H9 (cell line): Measurements from ENCODE around the gene CEP112. TPM values are rescaled to one million over a fixed set of nuclear protein-coding genes. Genes with fewer than 3 reads are reported as not detected.

ENCODE experiments used
- DNase-seq: peaks from one replicate; pipeline ENCODE4 v3.0.0-alpha.2; 2017
- H2AFZ ChIP-seq: one replicate; pipeline ENCODE4 v1.6.1; 2013; ENCODE audit warnings: mild to moderate bottlenecking, low read length, control low read depth, moderate library complexity
- H2AK5ac ChIP-seq: 2 replicates; pipeline ENCODE4 v1.6.1; 2013; ENCODE audit warnings: low read length, control low read depth, mixed read lengths; ENCODE audit not compliant: insufficient read length
- H2BK120ac ChIP-seq: one replicate; pipeline ENCODE4 v1.6.1; 2013; ENCODE audit warnings: low read depth, mild to moderate bottlenecking, low read length, control low read depth, inconsistent platforms; ENCODE audit not compliant: poor library complexity, severe bottlenecking
- H2BK12ac ChIP-seq: 2 replicates; pipeline ENCODE4 v1.6.1; 2013; ENCODE audit warnings: low read length, control low read depth, mixed read lengths, low read depth; ENCODE audit not compliant: insufficient read length
- H2BK15ac ChIP-seq: 2 replicates; pipeline ENCODE4 v1.6.1; 2013; ENCODE audit warnings: low read depth, low read length, control low read depth
- H2BK20ac ChIP-seq: one replicate; pipeline ENCODE4 v1.6.1; 2013; ENCODE audit warnings: low read depth, mild to moderate bottlenecking, low read length, control low read depth, inconsistent platforms; ENCODE audit not compliant: poor library complexity, severe bottlenecking
- H2BK5ac ChIP-seq: 2 replicates; pipeline ENCODE4 v1.6.1; 2013; ENCODE audit warnings: low read length, control low read depth, mixed read lengths; ENCODE audit not compliant: insufficient read length
- H3K14ac ChIP-seq: 2 replicates; pipeline ENCODE4 v1.6.1; 2013; ENCODE audit warnings: low read length, control low read depth; ENCODE audit not compliant: insufficient read depth
- H3K18ac ChIP-seq: 2 replicates; pipeline ENCODE4 v1.6.1; 2013; ENCODE audit warnings: low read depth, mild to moderate bottlenecking, mixed read lengths, low read length, control low read depth; ENCODE audit not compliant: insufficient read length
- H3K23ac ChIP-seq: 2 replicates; pipeline ENCODE4 v1.6.1; 2013; ENCODE audit warnings: low read length, control low read depth, mixed read lengths, low read depth; ENCODE audit not compliant: insufficient read length
- H3K23me2 ChIP-seq: 2 replicates; pipeline ENCODE4 v1.6.1; 2013; ENCODE audit warnings: low read depth, mild to moderate bottlenecking, mixed read lengths, low read length, control low read depth; ENCODE audit not compliant: insufficient read length, poor library complexity, severe bottlenecking
- H3K27ac ChIP-seq: 2 replicates; pipeline ENCODE4 v1.5.1; 2013; ENCODE audit warnings: low read length, control low read depth, mixed read lengths, low read depth; ENCODE audit not compliant: insufficient read length
- H3K27me3 ChIP-seq: 2 replicates; pipeline ENCODE4 v1.6.1; 2013; ENCODE audit warnings: low read length, control low read depth, inconsistent platforms; ENCODE audit not compliant: insufficient read depth
- H3K4ac ChIP-seq: 2 replicates; pipeline ENCODE4 v1.6.1; 2013; ENCODE audit warnings: low read depth, mild to moderate bottlenecking, control low read depth, inconsistent platforms, low read length, moderate library complexity
- H3K4me1 ChIP-seq: 2 replicates; pipeline ENCODE4 v1.6.1; 2013; ENCODE audit warnings: low read length, control low read depth, inconsistent platforms; ENCODE audit not compliant: insufficient read depth
- H3K4me2 ChIP-seq: 2 replicates; pipeline ENCODE4 v1.6.1; 2013; ENCODE audit warnings: low read length, control low read depth, mixed read lengths; ENCODE audit not compliant: insufficient read length, insufficient read depth
- H3K56ac ChIP-seq: 2 replicates; pipeline ENCODE4 v1.6.1; 2013; ENCODE audit warnings: low read depth, mild to moderate bottlenecking, mixed read lengths, low read length, control low read depth; ENCODE audit not compliant: insufficient read length
- H3K79me1 ChIP-seq: 2 replicates; pipeline ENCODE4 v1.6.1; 2013; ENCODE audit warnings: low read depth, mild to moderate bottlenecking, moderate library complexity, low read length, control low read depth, inconsistent platforms; ENCODE audit not compliant: insufficient read depth, poor library complexity, severe bottlenecking
- H3K79me2 ChIP-seq: 2 replicates; pipeline ENCODE4 v1.6.1; 2013; ENCODE audit warnings: low read length, control low read depth, inconsistent platforms; ENCODE audit not compliant: insufficient read depth
- H3K9ac ChIP-seq: 2 replicates; pipeline ENCODE4 v1.6.1; 2013; ENCODE audit warnings: low read length, control low read depth, mixed read lengths; ENCODE audit not compliant: insufficient read length; ENCODE audit errors: extremely low read depth
- H3K9me3 ChIP-seq: one replicate; pipeline ENCODE4 v1.6.1; 2013; ENCODE audit warnings: low read depth, low read length, inconsistent platforms; ENCODE audit not compliant: control insufficient read depth
- H3T11ph ChIP-seq: one replicate; pipeline ENCODE4 v1.6.1; 2013; ENCODE audit warnings: mild to moderate bottlenecking, low read length, control low read depth, inconsistent platforms
- H4K20me1 ChIP-seq: one replicate; pipeline ENCODE4 v1.6.1; 2013; ENCODE audit not compliant: control insufficient read depth, insufficient read length, insufficient read depth
- H4K5ac ChIP-seq: 2 replicates; pipeline ENCODE4 v1.6.1; 2013; ENCODE audit warnings: low read depth, mild to moderate bottlenecking, mixed read lengths, low read length, control low read depth; ENCODE audit not compliant: insufficient read length
- H4K8ac ChIP-seq: replicated peaks from 2 replicates; pipeline ENCODE4 v1.6.1; 2013; ENCODE audit warnings: low read length, control low read depth, mixed read lengths, low read depth; ENCODE audit not compliant: insufficient read length
- H4K91ac ChIP-seq: 2 replicates; pipeline ENCODE4 v1.6.1; 2013; ENCODE audit warnings: low read depth, mild to moderate bottlenecking, moderate library complexity, mixed read lengths, low read length, control low read depth; ENCODE audit not compliant: insufficient read length
- H3K27ac Mint-ChIP-seq, 3 experiments: 2 replicates in 2 of 3; 3 replicates in 1 of 3; pipeline ENCODE4 v1.8.0; 2020 to 2021; ENCODE audit warnings: mixed read lengths in 3 of 3, mild to moderate bottlenecking in 1 of 3, moderate library complexity in 1 of 3
- H3K27me3 Mint-ChIP-seq: 2 replicates; pipeline ENCODE4 v1.8.0; 2021; ENCODE audit warnings: low read depth, mild to moderate bottlenecking, moderate library complexity, mixed read lengths
- H3K36me3 Mint-ChIP-seq, 3 experiments: 2 replicates in 2 of 3; 3 replicates in 1 of 3; pipeline ENCODE4 v1.8.0; 2020 to 2021; ENCODE audit warnings: low read depth in 3 of 3, mixed read lengths in 3 of 3; ENCODE audit not compliant: insufficient read depth in 1 of 3
- H3K4me1 Mint-ChIP-seq, 2 experiments: 2 replicates each; pipeline ENCODE4 v1.8.0; 2020; ENCODE audit warnings: mixed read lengths in 2 of 2
- H3K4me3 Mint-ChIP-seq, 2 experiments: 2 replicates in 1 of 2; 3 replicates in 1 of 2; pipeline ENCODE4 v1.8.0; 2020 to 2021; ENCODE audit warnings: mild to moderate bottlenecking in 2 of 2, mixed read lengths in 2 of 2, moderate library complexity in 1 of 2
- H3K9me3 Mint-ChIP-seq, 2 experiments: 2 replicates in 1 of 2; 3 replicates in 1 of 2; pipeline ENCODE4 v1.8.0; 2020; ENCODE audit warnings: mild to moderate bottlenecking in 2 of 2, mixed read lengths in 2 of 2, moderate library complexity in 1 of 2
- CTCF ChIP-seq: fragments of 200-600 bp; sonication (generic); conservative IDR thresholded peaks from 3 replicates; pipeline ENCODE4 v1.8.0; 2021; ENCODE audit warnings: antibody characterized with exemption, mild to moderate bottlenecking
- WGBS: extraction: QIAGEN DNeasy Blood & Tissue Kit; methylation state at CpG from one replicate; pipeline ENCODE4 v1.1.7; 2013; ENCODE audit warnings: missing lambda C conversion rate, low lambda C conversion rate, mixed read lengths; ENCODE audit not compliant: insufficient read length; ENCODE audit errors: extremely low coverage; 5-methylcytosine and 5-hydroxymethylcytosine counted together
- total RNA-seq: library from RNA; stranded (reverse); gene quantifications from 2 replicates; pipeline ENCODE4 v1.2.1, GENCODE V29; 2021

Gene CEP112
- total RNA-seq, 1 experiment from 2014 or later, result 5.4 TPM

GRCh38 chr17:66114609-66115008, 77.3 kb downstream of the CEP112 start:
- H3K27ac Mint-ChIP-seq, result no peak overlapping the region
- Histone ChIP-seq H2BK5ac (no peak overlapping the region), H2BK120ac (no peak overlapping the region), H2BK20ac (no peak overlapping the region), H4K8ac (no peak overlapping the region), H3T11ph (no peak overlapping the region), H3K18ac (no peak overlapping the region), H3K79me1 (no peaks in the 10 kb centered on the region), H3K79me2 (no peaks in the 10 kb centered on the region), H3K4ac (no peak overlapping the region), H3K9me3 (no peaks in the 10 kb centered on the region), H2BK15ac (no peak overlapping the region), H3K23ac (no peak overlapping the region), H3K4me2 (no peak overlapping the region), H2BK12ac (no peak overlapping the region), H3K4me1 (no peaks in the 10 kb centered on the region), H4K91ac (no peak overlapping the region), H3K23me2 (no peaks in the 10 kb centered on the region), H3K56ac (no peak overlapping the region), H3K14ac (no peak overlapping the region), H4K5ac (no peak overlapping the region), H2AK5ac (no peak overlapping the region), H3K9ac (no peak overlapping the region), H3K27ac (no peak overlapping the region), H4K20me1 (no peaks in the 10 kb centered on the region), H3K27me3 (no peaks in the 10 kb centered on the region), H2AFZ (no peak overlapping the region)
- peaks cover 4 to 25% (median 14%) of the 10 kb centered on the region in 3 experiments; a peak in 6 of 7 replicates for H3K36me3 Mint-ChIP-seq
- no CpG with 5 or more reads among the region's 2 CpGs for WGBS
- DNase-seq, result no peak
- no peak for TF ChIP-seq CTCF
- H3K4me1 Mint-ChIP-seq, result peaks cover 6 to 7% of the 10 kb centered on the region in 2 experiments; a peak in 3 of 4 replicates
- H3K9me3 Mint-ChIP-seq, result peaks cover 17 to 20% of the 10 kb centered on the region in 2 experiments
- H3K4me3 Mint-ChIP-seq, result no peak overlapping the region
- no peaks in the 10 kb centered on the region for H3K27me3 Mint-ChIP-seq
